ENCODE measurements around the gene HOXA9. TPM values are rescaled to one million over a fixed set of nuclear protein-coding genes. Genes with fewer than 3 reads are reported as not detected.

Gene HOXA9
- polyA plus RNA-seq, 1 of the 3 experiments (the other 2 are of a cell fraction), result not detected

DNA sequence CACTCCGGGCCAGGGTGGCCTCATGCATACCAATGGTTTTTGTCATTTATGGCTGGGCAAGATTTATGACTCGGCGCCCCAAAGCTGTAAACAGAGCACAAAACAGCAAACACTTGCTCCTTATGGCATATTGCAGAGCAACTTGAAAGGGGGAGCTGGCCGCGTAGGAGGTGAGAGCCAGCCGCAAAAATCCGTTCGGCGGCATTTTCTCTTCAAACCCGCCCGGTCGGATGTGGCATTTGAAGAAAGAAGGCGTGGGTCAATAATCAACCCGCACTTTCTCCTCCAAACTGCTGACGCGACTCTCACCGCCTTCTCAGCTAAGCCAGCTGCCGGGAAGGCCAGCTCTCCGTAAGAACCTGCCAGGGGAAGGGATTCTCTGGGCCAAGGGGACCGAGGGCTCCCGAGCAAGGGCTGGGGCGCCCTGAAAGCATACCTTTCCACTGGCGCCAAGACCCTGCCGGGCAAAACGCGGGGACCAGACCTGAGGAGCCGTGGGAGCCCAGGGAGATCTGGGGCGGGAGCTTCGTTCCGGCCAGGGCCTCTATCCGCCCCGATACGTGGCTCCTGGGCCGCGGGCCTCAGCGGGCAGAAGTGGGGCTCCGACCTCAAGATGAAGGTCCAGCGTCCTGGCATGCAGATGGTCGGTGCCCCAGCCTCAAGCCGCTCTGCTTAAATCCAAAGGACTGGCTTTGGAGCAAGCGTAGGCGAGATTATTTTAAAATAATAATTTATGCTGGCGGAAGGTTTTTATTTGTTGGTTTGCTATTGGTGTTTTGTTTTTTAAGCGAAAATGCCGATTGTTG, 49.9 kb downstream of the HOXA9 start:
- H3K9me3 ChIP-seq, result no peaks in the 10 kb centered on the region
- peaks cover 94% of the 10 kb centered on the region for H3K27me3 ChIP-seq (ENCODE audit: insufficient read depth)
- no peak for DNase-seq
- ChIA-PET CTCF (interaction anchor here (0.8 to 2.2 kb wide), 8 partner anchors 11 to 434 kb away, joined by 3 to 6 read pairs (median 3); partner anchors contain the start of genes HOXA4 and HOXA5), POLR2A (no interaction called here)
- no peaks in the 10 kb centered on the region for H3K79me2 ChIP-seq (ENCODE audit: insufficient read depth)
- H3K9me2 ChIP-seq, result no peaks in the 10 kb centered on the region
- no peak overlapping the region for H3K4me2 ChIP-seq
- H3K4me3 ChIP-seq (ENCODE audit: low read depth in 2 of 2, low read length in 1 of 2), result no peak overlapping the region
- no peaks in the 10 kb centered on the region; a peak in 1 of 4 replicates for H3K4me1 ChIP-seq (ENCODE audit: control insufficient read depth in 1 of 2, insufficient read depth in 2 of 2, low read depth in 1 of 2, low read length in 1 of 2)
- no peak overlapping the region for H3K9ac ChIP-seq
- no peaks in the 10 kb centered on the region for H4K20me1 ChIP-seq (ENCODE audit: insufficient read depth)
- H3K36me3 ChIP-seq (replicated peaks in 1 of 2; ENCODE audit: control insufficient read depth in 1 of 2, insufficient read depth in 2 of 2, low read length in 1 of 2), result no peaks in the 10 kb centered on the region
- TF ChIP-seq, protein P1, sequence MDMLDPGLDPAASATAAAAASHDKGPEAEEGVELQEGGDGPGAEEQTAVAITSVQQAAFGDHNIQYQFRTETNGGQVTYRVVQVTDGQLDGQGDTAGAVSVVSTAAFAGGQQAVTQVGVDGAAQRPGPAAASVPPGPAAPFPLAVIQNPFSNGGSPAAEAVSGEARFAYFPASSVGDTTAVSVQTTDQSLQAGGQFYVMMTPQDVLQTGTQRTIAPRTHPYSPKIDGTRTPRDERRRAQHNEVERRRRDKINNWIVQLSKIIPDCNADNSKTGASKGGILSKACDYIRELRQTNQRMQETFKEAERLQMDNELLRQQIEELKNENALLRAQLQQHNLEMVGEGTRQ (IDR thresholded peaks at IDR 0.05; ENCODE audit: borderline replicate concordance, low read depth, low read length), result no peak
- TF ChIP-seq ZBTB33 (IDR thresholded peaks at IDR 0.05; ENCODE audit: borderline replicate concordance, low read depth), result no peak
- no peak for TF ChIP-seq FOSL2 (IDR thresholded peaks at IDR 0.05; ENCODE audit: borderline replicate concordance, low read depth)
- TF ChIP-seq, protein P2, sequence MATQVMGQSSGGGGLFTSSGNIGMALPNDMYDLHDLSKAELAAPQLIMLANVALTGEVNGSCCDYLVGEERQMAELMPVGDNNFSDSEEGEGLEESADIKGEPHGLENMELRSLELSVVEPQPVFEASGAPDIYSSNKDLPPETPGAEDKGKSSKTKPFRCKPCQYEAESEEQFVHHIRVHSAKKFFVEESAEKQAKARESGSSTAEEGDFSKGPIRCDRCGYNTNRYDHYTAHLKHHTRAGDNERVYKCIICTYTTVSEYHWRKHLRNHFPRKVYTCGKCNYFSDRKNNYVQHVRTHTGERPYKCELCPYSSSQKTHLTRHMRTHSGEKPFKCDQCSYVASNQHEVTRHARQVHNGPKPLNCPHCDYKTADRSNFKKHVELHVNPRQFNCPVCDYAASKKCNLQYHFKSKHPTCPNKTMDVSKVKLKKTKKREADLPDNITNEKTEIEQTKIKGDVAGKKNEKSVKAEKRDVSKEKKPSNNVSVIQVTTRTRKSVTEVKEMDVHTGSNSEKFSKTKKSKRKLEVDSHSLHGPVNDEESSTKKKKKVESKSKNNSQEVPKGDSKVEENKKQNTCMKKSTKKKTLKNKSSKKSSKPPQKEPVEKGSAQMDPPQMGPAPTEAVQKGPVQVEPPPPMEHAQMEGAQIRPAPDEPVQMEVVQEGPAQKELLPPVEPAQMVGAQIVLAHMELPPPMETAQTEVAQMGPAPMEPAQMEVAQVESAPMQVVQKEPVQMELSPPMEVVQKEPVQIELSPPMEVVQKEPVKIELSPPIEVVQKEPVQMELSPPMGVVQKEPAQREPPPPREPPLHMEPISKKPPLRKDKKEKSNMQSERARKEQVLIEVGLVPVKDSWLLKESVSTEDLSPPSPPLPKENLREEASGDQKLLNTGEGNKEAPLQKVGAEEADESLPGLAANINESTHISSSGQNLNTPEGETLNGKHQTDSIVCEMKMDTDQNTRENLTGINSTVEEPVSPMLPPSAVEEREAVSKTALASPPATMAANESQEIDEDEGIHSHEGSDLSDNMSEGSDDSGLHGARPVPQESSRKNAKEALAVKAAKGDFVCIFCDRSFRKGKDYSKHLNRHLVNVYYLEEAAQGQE (IDR thresholded peaks at IDR 0.05; ENCODE audit: low read depth, low read length), result no peak
- no peak for TF ChIP-seq RCOR1 (IDR thresholded peaks at IDR 0.05; ENCODE audit: low read length)
- TF ChIP-seq EZH2phosphoT487 (IDR thresholded peaks at IDR 0.05; ENCODE audit: borderline replicate concordance, low read depth), result 0 out of 2 replicates have a peak, but pooled peaks have one; percentile 5
- no peak for TF ChIP-seq POLR2AphosphoS5 (IDR thresholded peaks at IDR 0.05; ENCODE audit: low read depth, low read length)
- TF ChIP-seq RFX5 (IDR thresholded peaks at IDR 0.05; ENCODE audit: low read length), result no peak
- H3F3A ChIP-seq (replicated peaks; ENCODE audit: insufficient read depth), result peaks cover 5% of the 10 kb centered on the region
- WGBS (ENCODE audit: low lambda C conversion rate), result 10% methylated on average over 45 of the region's 45 CpGs
- H3K27ac ChIP-seq (ENCODE audit: low read depth in 2 of 2, low read length in 1 of 2), result no peak overlapping the region
- H2AFZ ChIP-seq (ENCODE audit: low read depth), result no peak overlapping the region
